ENCODE measurements around the gene LHX6. TPM values are rescaled to one million over a fixed set of nuclear protein-coding genes. Genes with fewer than 3 reads are reported as not detected.

Gene LHX6
- total and polyA plus RNA-seq, 2 donors = 2.2 to 6.8 TPM

DNA sequence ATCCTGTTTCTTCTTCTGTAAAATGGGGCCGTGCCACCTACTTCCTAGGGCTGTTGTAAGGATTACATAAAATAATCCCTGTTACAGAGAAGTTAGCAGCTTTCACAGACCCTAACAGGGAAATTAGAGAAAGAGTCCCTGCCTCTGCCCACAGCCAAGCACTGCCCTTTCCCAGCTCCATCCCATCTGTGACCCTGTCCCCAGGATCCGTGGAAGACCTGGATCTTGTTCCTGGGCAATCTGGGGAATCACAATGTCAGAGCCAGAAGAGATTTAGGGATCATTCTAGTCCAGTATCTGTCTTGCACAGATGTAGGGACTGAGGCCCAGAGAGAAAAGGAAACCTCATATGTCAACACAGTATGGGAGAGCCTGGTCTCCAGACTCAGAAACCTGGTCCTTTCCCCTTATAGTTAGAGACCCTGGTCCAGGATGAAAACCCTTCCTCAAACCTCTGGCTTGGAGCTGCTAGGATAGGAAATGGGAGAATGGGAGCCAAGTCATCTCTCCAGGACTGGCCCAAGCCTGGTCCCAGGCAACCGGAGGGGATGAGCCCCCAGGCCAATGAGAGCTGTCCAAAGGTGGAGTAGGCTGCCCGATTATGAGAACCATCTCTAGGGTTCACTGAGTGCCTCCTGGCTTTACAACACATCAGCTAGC, 12.5 kb downstream of the LHX6 start:
- DNase-seq (ENCODE audit: extremely low spot score) = no peak
- Histone ChIP-seq H3K27ac (ENCODE audit: low read depth) (no peak overlapping the region), H3K36me3 (ENCODE audit: insufficient read depth) (no peaks in the 10 kb centered on the region), H3K4me3 (ENCODE audit: low read depth, low read length) (no peak overlapping the region), H3K4me1 (ENCODE audit: insufficient read depth) (no peaks in the 10 kb centered on the region)
- WGBS = 62% methylated on average over 4 of the region's 4 CpGs

- Histone ChIP-seq H3K36me3 (ENCODE audit: insufficient read depth) (no peaks in the 10 kb centered on the region), H3K27ac (ENCODE audit: low read depth) (no peak overlapping the region), H3K4me1 (ENCODE audit: insufficient read depth) (no peaks in the 10 kb centered on the region), H3K4me3 (ENCODE audit: low read depth, low read length) (no peak overlapping the region)
- whole genome bisulfite sequencing = 91% methylated on average over 1 of the region's 1 CpG
- DNase-seq (ENCODE audit: extremely low spot score) = no peak
Measured at GRCh38 chr9:122215663-122216062, 13.1 kb downstream of the LHX6 start.

GRCh38 chr9:122214507-122214906, 14.2 kb downstream of the LHX6 start:
- H3K4me3 ChIP-seq (ENCODE audit: low read depth, low read length) = no peak overlapping the region
- no peak for DNase-seq (ENCODE audit: extremely low spot score)
- 39% methylated on average over 9 of the region's 9 CpGs for WGBS
- no peaks in the 10 kb centered on the region for H3K4me1 ChIP-seq (ENCODE audit: insufficient read depth)
- no peak overlapping the region for H3K27ac ChIP-seq (ENCODE audit: low read depth)
- no peaks in the 10 kb centered on the region for H3K36me3 ChIP-seq (ENCODE audit: insufficient read depth)

DNA sequence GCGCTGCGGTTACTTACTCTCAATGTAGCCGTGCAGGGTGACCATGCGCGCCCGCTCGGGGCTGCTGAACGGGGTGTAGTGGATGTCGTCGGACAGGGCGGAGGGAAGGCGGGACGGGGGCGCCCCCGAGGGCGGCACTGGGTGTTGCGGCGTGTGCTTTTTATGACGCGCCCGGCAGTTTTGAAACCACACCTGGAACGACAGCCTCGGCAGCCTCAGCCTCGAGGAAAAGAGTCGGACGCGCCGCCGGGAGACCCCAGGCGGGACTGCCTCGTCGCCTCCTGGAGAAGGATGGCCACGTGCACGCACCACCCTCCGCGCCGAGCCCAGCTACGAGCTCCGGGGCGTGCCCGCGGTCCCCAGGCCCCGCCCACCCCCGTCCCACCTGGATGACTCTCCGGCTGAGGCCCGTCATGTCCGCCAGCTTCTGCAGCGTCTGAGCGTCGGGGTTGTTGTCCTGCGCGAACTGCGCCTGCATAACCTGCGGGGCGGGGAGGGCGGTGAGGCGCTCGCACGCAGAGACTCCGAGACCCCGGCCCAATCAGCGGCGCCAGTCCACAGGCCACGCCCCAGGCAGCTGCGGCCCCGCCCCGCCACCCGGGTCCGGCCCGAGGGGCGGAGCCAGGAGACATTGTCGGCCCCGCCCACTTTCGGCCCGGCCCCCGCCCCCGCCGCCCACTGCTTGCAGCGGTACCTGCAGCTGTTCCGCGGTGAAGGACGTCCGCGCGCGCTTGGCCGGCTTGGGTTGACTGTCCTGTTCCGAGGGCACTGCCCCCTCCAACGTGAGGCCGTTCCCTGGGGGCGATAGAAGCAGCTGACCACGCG, 15.0 kb downstream of the LHX6 start:
- no peak overlapping the region for H3K27ac ChIP-seq (ENCODE audit: low read depth)
- no peaks in the 10 kb centered on the region for H3K36me3 ChIP-seq (ENCODE audit: insufficient read depth)
- no peak for DNase-seq (ENCODE audit: extremely low spot score)
- H3K4me1 ChIP-seq (ENCODE audit: insufficient read depth) = no peaks in the 10 kb centered on the region
- 8% methylated on average over 93 of the region's 93 CpGs for WGBS
- H3K4me3 ChIP-seq (ENCODE audit: low read depth, low read length) = peak overlapping the region; percentile 11

GRCh38 chr9:122213102-122213588, 15.6 kb downstream of the LHX6 start:
- Histone ChIP-seq H3K4me3 (ENCODE audit: low read depth, low read length) (peak overlapping the region; percentile 11), H3K4me1 (ENCODE audit: insufficient read depth) (no peaks in the 10 kb centered on the region), H3K36me3 (ENCODE audit: insufficient read depth) (no peaks in the 10 kb centered on the region), H3K27ac (ENCODE audit: low read depth) (no peak overlapping the region)
- no peak for DNase-seq (ENCODE audit: extremely low spot score)
- 38% methylated on average over 20 of the region's 20 CpGs for WGBS

DNA sequence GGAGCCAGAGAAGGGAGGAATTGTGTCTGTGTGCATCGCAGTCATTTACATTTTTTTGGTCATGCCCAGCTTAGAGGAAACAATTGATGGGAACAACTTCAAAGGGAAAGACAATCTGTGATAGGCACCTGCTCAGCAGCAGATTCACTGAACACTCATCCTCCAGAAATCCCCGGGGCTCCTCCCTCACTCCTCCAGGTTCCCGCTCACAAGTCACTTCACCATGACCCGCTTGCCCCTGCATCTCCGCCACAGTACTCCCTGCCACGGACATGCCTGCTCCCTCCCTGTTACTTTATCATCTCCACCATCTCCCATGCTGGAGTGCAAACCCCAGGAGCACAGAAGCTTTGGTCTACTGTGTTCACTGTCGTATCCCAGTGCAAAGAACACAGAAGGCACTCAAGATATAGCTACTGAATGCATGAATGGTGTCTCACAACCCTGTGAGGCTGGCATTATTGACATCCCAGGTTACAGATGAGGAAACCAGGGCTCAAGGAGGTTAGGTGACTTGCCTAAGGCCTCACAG, 16.2 kb downstream of the LHX6 start:
- DNase-seq (ENCODE audit: extremely low spot score) = no peak
- 81% methylated on average over 7 of the region's 7 CpGs for whole genome bisulfite sequencing
- Histone ChIP-seq H3K36me3 (ENCODE audit: insufficient read depth) (no peaks in the 10 kb centered on the region), H3K4me1 (ENCODE audit: insufficient read depth) (no peaks in the 10 kb centered on the region), H3K27ac (ENCODE audit: low read depth) (no peak overlapping the region), H3K4me3 (ENCODE audit: low read depth, low read length) (no peak overlapping the region)

- no peaks in the 10 kb centered on the region for H3K36me3 ChIP-seq (ENCODE audit: insufficient read depth)
- no peak overlapping the region for H3K4me3 ChIP-seq (ENCODE audit: low read depth, low read length)
- no peaks in the 10 kb centered on the region for H3K4me1 ChIP-seq (ENCODE audit: insufficient read depth)
- 92% methylated on average over 12 of the region's 12 CpGs for WGBS
- H3K27ac ChIP-seq (ENCODE audit: low read depth) = no peak overlapping the region
- DNase-seq (ENCODE audit: extremely low spot score) = no peak
Measured at GRCh38 chr9:122209451-122209850, 19.3 kb downstream of the LHX6 start.

GRCh38 chr9:122207096-122207495, 21.7 kb downstream of the LHX6 start:
- H3K27ac ChIP-seq (ENCODE audit: low read depth) = no peak overlapping the region
- WGBS = 62% methylated on average over 9 of the region's 9 CpGs
- DNase-seq (ENCODE audit: extremely low spot score) = no peak
- no peak overlapping the region for H3K4me3 ChIP-seq (ENCODE audit: low read depth, low read length)
- H3K36me3 ChIP-seq (ENCODE audit: insufficient read depth) = no peaks in the 10 kb centered on the region
- no peaks in the 10 kb centered on the region for H3K4me1 ChIP-seq (ENCODE audit: insufficient read depth)

- H3K36me3 ChIP-seq (ENCODE audit: insufficient read depth) = no peaks in the 10 kb centered on the region
- H3K4me3 ChIP-seq (ENCODE audit: low read depth, low read length) = no peak overlapping the region
- no peak overlapping the region for H3K27ac ChIP-seq (ENCODE audit: low read depth)
- no peak for DNase-seq (ENCODE audit: extremely low spot score)
- WGBS = 81% methylated on average over 9 of the region's 9 CpGs
- no peaks in the 10 kb centered on the region for H3K4me1 ChIP-seq (ENCODE audit: insufficient read depth)
Measured at GRCh38 chr9:122206118-122207046, 22.4 kb downstream of the LHX6 start.

DNA sequence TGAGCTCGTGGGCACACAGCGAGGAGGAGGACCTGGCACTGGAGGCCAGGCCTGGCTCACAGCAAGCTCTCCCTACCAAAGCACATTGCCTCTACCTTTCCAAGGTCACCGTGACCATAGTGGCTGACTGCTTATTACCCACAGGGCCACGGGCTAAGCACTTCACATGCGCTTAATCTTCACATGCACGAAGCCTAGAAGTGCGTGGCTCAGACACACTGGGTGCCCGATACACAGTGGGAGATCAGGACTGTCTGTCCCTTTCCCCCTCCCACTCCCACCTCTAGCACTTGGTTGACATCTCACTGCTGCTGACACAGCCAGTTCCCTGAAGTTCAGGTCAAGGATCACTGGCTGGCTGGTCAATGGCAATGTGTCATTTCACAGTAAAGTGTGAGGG, 23.6 kb downstream of the LHX6 start:
- H3K4me1 ChIP-seq (ENCODE audit: insufficient read depth) = no peaks in the 10 kb centered on the region
- H3K27ac ChIP-seq (ENCODE audit: low read depth) = no peak overlapping the region
- H3K4me3 ChIP-seq (ENCODE audit: low read depth, low read length) = no peak overlapping the region
- DNase-seq (ENCODE audit: extremely low spot score) = no peak
- WGBS = 91% methylated on average over 8 of the region's 8 CpGs
- H3K36me3 ChIP-seq (ENCODE audit: insufficient read depth) = no peaks in the 10 kb centered on the region

GRCh38 chr9:122204491-122204890, 24.3 kb downstream of the LHX6 start:
- Histone ChIP-seq H3K4me1 (ENCODE audit: insufficient read depth) (no peaks in the 10 kb centered on the region), H3K4me3 (ENCODE audit: low read depth, low read length) (no peak overlapping the region), H3K36me3 (ENCODE audit: insufficient read depth) (no peaks in the 10 kb centered on the region), H3K27ac (ENCODE audit: low read depth) (no peak overlapping the region)
- no peak for DNase-seq (ENCODE audit: extremely low spot score)
- 87% methylated on average over 12 of the region's 12 CpGs for WGBS

- WGBS = 91% methylated on average over 5 of the region's 5 CpGs
- H3K36me3 ChIP-seq (ENCODE audit: insufficient read depth) = no peaks in the 10 kb centered on the region
- DNase-seq (ENCODE audit: extremely low spot score) = no peak
- H3K4me3 ChIP-seq (ENCODE audit: low read depth, low read length) = no peak overlapping the region
- H3K27ac ChIP-seq (ENCODE audit: low read depth) = no peak overlapping the region
- no peaks in the 10 kb centered on the region for H3K4me1 ChIP-seq (ENCODE audit: insufficient read depth)
Measured at GRCh38 chr9:122204055-122204454, 24.7 kb downstream of the LHX6 start.

GRCh38 chr9:122202111-122202510, 26.6 kb downstream of the LHX6 start:
- no peaks in the 10 kb centered on the region for H3K36me3 ChIP-seq (ENCODE audit: insufficient read depth)
- DNase-seq (ENCODE audit: extremely low spot score) = no peak
- H3K4me1 ChIP-seq (ENCODE audit: insufficient read depth) = no peaks in the 10 kb centered on the region
- WGBS = 46% methylated on average over 3 of the region's 3 CpGs
- no peak overlapping the region for H3K4me3 ChIP-seq (ENCODE audit: low read depth, low read length)
- H3K27ac ChIP-seq (ENCODE audit: low read depth) = no peak overlapping the region
